HEK293 (cell line): ENCODE results near the gene PKN1.

Source experiments
- CTCF ChIA-PET: fragments of 350-600 bp; formaldehyde crosslinking; extraction: SDS; loops from one replicate; lab custom pipeline; 2021; ENCODE audit warnings: antibody characterized with exemption; lab: Yijun Ruan, JAX
- POLR2A ChIA-PET: fragments of 300-600 bp; formaldehyde crosslinking; extraction: SDS; loops from one replicate; lab custom pipeline; 2020; ENCODE audit warnings: antibody characterized with exemption, inconsistent platforms; lab: Yijun Ruan, JAX
- H3K27ac ChIP-seq: fragments of 200-500 bp; sonication (Bioruptor generic); 2 replicates; pipeline ENCODE4 v1.5.1; 2014; ENCODE audit warnings: low read depth, low read length, control low read depth, inconsistent platforms; ENCODE audit errors: extremely low read depth
- H3K36me3 ChIP-seq, 2 experiments: fragments of 200-500 bp in 1 of 2; sonication (Bioruptor generic) in 1 of 2; 1 replicate in 1 of 2; 2 replicates in 1 of 2; pipeline ENCODE4 v1.5.1; 2014 to 2017; ENCODE audit warnings: inconsistent platforms in 2 of 2, low read length in 2 of 2; ENCODE audit not compliant: control insufficient read depth in 2 of 2, insufficient read depth in 1 of 2
- H3K4me1 ChIP-seq: fragments of 200-500 bp; sonication (Bioruptor generic); 2 replicates; pipeline ENCODE4 v1.5.1; 2014; ENCODE audit warnings: mild to moderate bottlenecking, low read length, inconsistent platforms; ENCODE audit not compliant: control insufficient read depth, insufficient read depth
- H3K4me3 ChIP-seq: 2 replicates; pipeline ENCODE4 v1.5.1; 2011; ENCODE audit warnings: low read depth, mild to moderate bottlenecking, control low read depth, low read length, moderate library complexity
- H3K9me3 ChIP-seq: fragments of 200-500 bp; sonication (Bioruptor generic); 2 replicates; pipeline ENCODE4 v1.5.1; 2014; ENCODE audit warnings: low read depth, low read length, inconsistent platforms; ENCODE audit not compliant: control insufficient read depth, insufficient read depth
- GLI4 ChIP-seq: fragments of 450-650 bp; formaldehyde crosslinking; IDR thresholded peaks from 2 replicates; pipeline ENCODE4 v1.5.1; 2016; ENCODE audit warnings: missing biosample characterization, missing genetic modification characterization
- GLIS1 ChIP-seq: fragments of 450-650 bp; formaldehyde crosslinking; IDR thresholded peaks from 2 replicates; pipeline ENCODE4 v1.5.1; 2016; ENCODE audit warnings: missing biosample characterization, missing genetic modification characterization
- KLF1 ChIP-seq: fragments of 450-650 bp; formaldehyde crosslinking; IDR thresholded peaks from 2 replicates; pipeline ENCODE4 v1.5.1; 2016; ENCODE audit warnings: missing biosample characterization, missing genetic modification characterization
- KLF7 ChIP-seq: fragments of 450-650 bp; formaldehyde crosslinking; IDR thresholded peaks from 2 replicates; pipeline ENCODE4 v1.5.1; 2016; ENCODE audit warnings: missing biosample characterization, missing genetic modification characterization, borderline replicate concordance
- OVOL3 ChIP-seq: fragments of 450-650 bp; formaldehyde crosslinking; IDR thresholded peaks from 2 replicates; pipeline ENCODE4 v1.5.1; 2016; ENCODE audit warnings: missing biosample characterization, missing genetic modification characterization
- PRDM1 ChIP-seq: fragments of 450-650 bp; formaldehyde crosslinking; IDR thresholded peaks from 2 replicates; pipeline ENCODE4; 2016; ENCODE audit warnings: missing biosample characterization, missing genetic modification characterization
- SCRT2 ChIP-seq: fragments of 450-650 bp; formaldehyde crosslinking; IDR thresholded peaks from 2 replicates; pipeline ENCODE4 v1.5.1; 2016; ENCODE audit warnings: missing biosample characterization, missing genetic modification characterization
- SP2 ChIP-seq: fragments of 450-650 bp; formaldehyde crosslinking; IDR thresholded peaks from 2 replicates; pipeline ENCODE4 v1.5.1; 2016; ENCODE audit warnings: missing biosample characterization, missing genetic modification characterization
- YY1 ChIP-seq: fragments of 450-650 bp; formaldehyde crosslinking; IDR thresholded peaks from 2 replicates; pipeline ENCODE4 v1.5.1; 2018; ENCODE audit warnings: missing biosample characterization, missing genetic modification characterization
- ZBTB1 ChIP-seq: fragments of 450-650 bp; formaldehyde crosslinking; IDR thresholded peaks from 2 replicates; pipeline ENCODE4 v1.5.1; 2016; ENCODE audit warnings: missing biosample characterization, missing genetic modification characterization
- ZBTB17 ChIP-seq: fragments of 450-650 bp; formaldehyde crosslinking; IDR thresholded peaks from 2 replicates; pipeline ENCODE4 v1.5.1; 2016; ENCODE audit warnings: missing biosample characterization, missing genetic modification characterization
- ZBTB48 ChIP-seq: fragments of 450-650 bp; formaldehyde crosslinking; IDR thresholded peaks from 2 replicates; pipeline ENCODE4 v1.5.1; 2016; ENCODE audit warnings: missing biosample characterization, missing genetic modification characterization
- ZIC2 ChIP-seq: fragments of 450-650 bp; formaldehyde crosslinking; IDR thresholded peaks from 2 replicates; pipeline ENCODE4 v1.5.1; 2016; ENCODE audit warnings: missing biosample characterization, missing genetic modification characterization
- ZNF133 ChIP-seq: fragments of 450-650 bp; formaldehyde crosslinking; IDR thresholded peaks from 2 replicates; pipeline ENCODE4 v1.5.1; 2016; ENCODE audit warnings: missing biosample characterization, missing genetic modification characterization
- ZNF416 ChIP-seq: fragments of 450-650 bp; formaldehyde crosslinking; IDR thresholded peaks from 2 replicates; pipeline ENCODE4 v1.5.1; 2016; ENCODE audit warnings: missing biosample characterization, missing genetic modification characterization
- ZNF423 ChIP-seq: fragments of 450-650 bp; formaldehyde crosslinking; IDR thresholded peaks from 2 replicates; pipeline ENCODE4 v1.5.1; 2016; ENCODE audit warnings: missing biosample characterization, missing genetic modification characterization
- ZNF501 ChIP-seq: fragments of 450-650 bp; formaldehyde crosslinking; IDR thresholded peaks from 2 replicates; pipeline ENCODE4 v1.5.1; 2016; ENCODE audit warnings: missing biosample characterization, missing genetic modification characterization
- ZNF561 ChIP-seq: fragments of 450-650 bp; IDR thresholded peaks from 2 replicates; pipeline ENCODE4 v1.5.1; 2018; ENCODE audit warnings: missing biosample characterization, missing genetic modification characterization, borderline replicate concordance
- ZNF600 ChIP-seq: fragments of 450-650 bp; formaldehyde crosslinking; IDR thresholded peaks from 2 replicates; pipeline ENCODE4 v1.5.1; 2016; ENCODE audit warnings: missing biosample characterization, missing genetic modification characterization
- ZNF660 ChIP-seq: fragments of 450-650 bp; IDR thresholded peaks from 2 replicates; pipeline ENCODE4 v1.5.1; 2018; ENCODE audit warnings: missing biosample characterization, mild to moderate bottlenecking, missing genetic modification characterization
- ZXDB ChIP-seq: fragments of 450-650 bp; formaldehyde crosslinking; IDR thresholded peaks from 2 replicates; pipeline ENCODE4 v1.5.1; 2016; ENCODE audit warnings: missing biosample characterization, missing genetic modification characterization
- TF ChIP-seq, protein P1 (sequence below): fragments of 450-650 bp; formaldehyde crosslinking; IDR thresholded peaks from 2 replicates; pipeline ENCODE4 v1.5.1; 2016; ENCODE audit warnings: missing biosample characterization, missing genetic modification characterization
- TF ChIP-seq, protein P2 (sequence below): fragments of 450-650 bp; formaldehyde crosslinking; IDR thresholded peaks from 2 replicates; pipeline ENCODE4 v1.5.1; 2016; ENCODE audit warnings: missing biosample characterization, missing genetic modification characterization
- TF ChIP-seq, protein P3 (sequence below): fragments of 450-650 bp; formaldehyde crosslinking; IDR thresholded peaks from 2 replicates; pipeline ENCODE4 v1.5.1; 2016; ENCODE audit warnings: missing biosample characterization, missing genetic modification characterization
- TF ChIP-seq, protein P4 (sequence below): fragments of 450-650 bp; formaldehyde crosslinking; IDR thresholded peaks from 2 replicates; pipeline ENCODE4; 2016; ENCODE audit warnings: missing biosample characterization, missing genetic modification characterization
- TF ChIP-seq, protein P5 (sequence below): fragments of 450-650 bp; formaldehyde crosslinking; IDR thresholded peaks from 2 replicates; pipeline ENCODE4 v1.5.1; 2016; ENCODE audit warnings: missing biosample characterization, missing genetic modification characterization

The PKN1 gene

DNA sequence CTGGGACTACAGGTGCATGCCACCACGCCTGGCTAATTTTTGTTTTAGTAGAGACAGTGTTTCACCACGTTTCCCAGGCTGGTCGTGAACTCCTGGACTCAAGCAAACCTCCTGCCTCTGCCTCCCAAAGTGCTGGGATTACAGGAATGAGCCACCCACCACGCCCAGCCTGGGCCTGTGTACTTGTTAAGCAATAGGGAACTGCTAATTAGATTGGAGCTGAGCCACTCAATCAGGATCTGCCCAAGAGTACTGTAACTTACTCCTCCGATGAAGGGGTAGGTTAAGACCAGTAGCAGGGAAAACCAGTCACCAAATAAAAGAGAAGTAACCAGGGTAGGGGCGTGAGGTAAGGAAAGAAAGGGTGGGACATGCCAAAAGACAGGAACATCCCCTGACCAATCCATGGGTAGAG is 16.3 kb upstream of the PKN1 start:
- Histone ChIP-seq H3K4me1 (peaks cover 17% of the 10 kb centered on the region), H3K36me3 (peaks cover 24 to 41% of the 10 kb centered on the region in 2 experiments), H3K4me3 (no peak overlapping the region), H3K9me3 (no peaks in the 10 kb centered on the region), H3K27ac (0 out of 2 replicates have a peak overlapping the region, but pooled peaks have one; percentile 53)
- CTCF ChIA-PET = interaction anchor here (1.2 to 3.3 kb wide), 4 partner anchors 11 to 280 kb away, joined by 4 to 19 read pairs (median 6); partner anchors contain the start of gene ASF1B
- TF ChIP-seq, protein P1, sequence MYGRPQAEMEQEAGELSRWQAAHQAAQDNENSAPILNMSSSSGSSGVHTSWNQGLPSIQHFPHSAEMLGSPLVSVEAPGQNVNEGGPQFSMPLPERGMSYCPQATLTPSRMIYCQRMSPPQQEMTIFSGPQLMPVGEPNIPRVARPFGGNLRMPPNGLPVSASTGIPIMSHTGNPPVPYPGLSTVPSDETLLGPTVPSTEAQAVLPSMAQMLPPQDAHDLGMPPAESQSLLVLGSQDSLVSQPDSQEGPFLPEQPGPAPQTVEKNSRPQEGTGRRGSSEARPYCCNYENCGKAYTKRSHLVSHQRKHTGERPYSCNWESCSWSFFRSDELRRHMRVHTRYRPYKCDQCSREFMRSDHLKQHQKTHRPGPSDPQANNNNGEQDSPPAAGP (tag by site-specific recombination) = peak; percentile 66; the same call in 1 of the 2 replicates
- TF ChIP-seq SP2 (tag by site-specific recombination) (peak; percentile 76), ZIC2 (tag by site-specific recombination) (peak; percentile 24; the same call in 1 of the 2 replicates), ZNF133 (tag by site-specific recombination) (no peak), ZNF600 (tag by site-specific recombination) (0 out of 2 replicates have a peak, but pooled peaks have one; percentile 30), ZNF423 (no peak), GLIS1 (tag by site-specific recombination) (peak; percentile 72), KLF1 (tag by site-specific recombination) (peak; percentile 87)
- TF ChIP-seq, protein P2, sequence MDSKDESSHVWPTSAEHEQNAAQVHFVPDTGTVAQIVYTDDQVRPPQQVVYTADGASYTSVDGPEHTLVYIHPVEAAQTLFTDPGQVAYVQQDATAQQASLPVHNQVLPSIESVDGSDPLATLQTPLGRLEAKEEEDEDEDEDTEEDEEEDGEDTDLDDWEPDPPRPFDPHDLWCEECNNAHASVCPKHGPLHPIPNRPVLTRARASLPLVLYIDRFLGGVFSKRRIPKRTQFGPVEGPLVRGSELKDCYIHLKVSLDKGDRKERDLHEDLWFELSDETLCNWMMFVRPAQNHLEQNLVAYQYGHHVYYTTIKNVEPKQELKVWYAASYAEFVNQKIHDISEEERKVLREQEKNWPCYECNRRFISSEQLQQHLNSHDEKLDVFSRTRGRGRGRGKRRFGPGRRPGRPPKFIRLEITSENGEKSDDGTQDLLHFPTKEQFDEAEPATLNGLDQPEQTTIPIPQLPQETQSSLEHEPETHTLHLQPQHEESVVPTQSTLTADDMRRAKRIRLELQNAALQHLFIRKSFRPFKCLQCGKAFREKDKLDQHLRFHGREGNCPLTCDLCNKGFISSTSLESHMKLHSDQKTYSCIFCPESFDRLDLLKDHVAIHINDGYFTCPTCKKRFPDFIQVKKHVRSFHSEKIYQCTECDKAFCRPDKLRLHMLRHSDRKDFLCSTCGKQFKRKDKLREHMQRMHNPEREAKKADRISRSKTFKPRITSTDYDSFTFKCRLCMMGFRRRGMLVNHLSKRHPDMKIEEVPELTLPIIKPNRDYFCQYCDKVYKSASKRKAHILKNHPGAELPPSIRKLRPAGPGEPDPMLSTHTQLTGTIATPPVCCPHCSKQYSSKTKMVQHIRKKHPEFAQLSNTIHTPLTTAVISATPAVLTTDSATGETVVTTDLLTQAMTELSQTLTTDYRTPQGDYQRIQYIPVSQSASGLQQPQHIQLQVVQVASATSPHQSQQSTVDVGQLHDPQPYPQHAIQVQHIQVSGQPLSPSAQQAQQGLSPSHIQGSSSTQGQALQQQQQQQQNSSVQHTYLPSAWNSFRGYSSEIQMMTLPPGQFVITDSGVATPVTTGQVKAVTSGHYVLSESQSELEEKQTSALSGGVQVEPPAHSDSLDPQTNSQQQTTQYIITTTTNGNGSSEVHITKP (tag by site-specific recombination) = peak; percentile 43; the same call in 1 of the 2 replicates
- TF ChIP-seq, protein P3, sequence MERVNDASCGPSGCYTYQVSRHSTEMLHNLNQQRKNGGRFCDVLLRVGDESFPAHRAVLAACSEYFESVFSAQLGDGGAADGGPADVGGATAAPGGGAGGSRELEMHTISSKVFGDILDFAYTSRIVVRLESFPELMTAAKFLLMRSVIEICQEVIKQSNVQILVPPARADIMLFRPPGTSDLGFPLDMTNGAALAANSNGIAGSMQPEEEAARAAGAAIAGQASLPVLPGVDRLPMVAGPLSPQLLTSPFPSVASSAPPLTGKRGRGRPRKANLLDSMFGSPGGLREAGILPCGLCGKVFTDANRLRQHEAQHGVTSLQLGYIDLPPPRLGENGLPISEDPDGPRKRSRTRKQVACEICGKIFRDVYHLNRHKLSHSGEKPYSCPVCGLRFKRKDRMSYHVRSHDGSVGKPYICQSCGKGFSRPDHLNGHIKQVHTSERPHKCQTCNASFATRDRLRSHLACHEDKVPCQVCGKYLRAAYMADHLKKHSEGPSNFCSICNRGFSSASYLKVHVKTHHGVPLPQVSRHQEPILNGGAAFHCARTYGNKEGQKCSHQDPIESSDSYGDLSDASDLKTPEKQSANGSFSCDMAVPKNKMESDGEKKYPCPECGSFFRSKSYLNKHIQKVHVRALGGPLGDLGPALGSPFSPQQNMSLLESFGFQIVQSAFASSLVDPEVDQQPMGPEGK = no peak
- TF ChIP-seq, protein P4, sequence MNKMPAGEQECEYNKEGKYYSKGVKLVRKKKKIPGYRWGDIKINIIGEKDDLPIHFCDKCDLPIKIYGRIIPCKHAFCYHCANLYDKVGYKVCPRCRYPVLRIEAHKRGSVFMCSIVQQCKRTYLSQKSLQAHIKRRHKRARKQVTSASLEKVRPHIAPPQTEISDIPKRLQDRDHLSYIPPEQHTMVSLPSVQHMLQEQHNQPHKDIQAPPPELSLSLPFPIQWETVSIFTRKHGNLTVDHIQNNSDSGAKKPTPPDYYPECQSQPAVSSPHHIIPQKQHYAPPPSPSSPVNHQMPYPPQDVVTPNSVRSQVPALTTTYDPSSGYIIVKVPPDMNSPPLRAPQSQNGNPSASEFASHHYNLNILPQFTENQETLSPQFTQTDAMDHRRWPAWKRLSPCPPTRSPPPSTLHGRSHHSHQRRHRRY (tag by site-specific recombination) = no peak
- POLR2A ChIA-PET = interaction anchor here (0.6 kb wide), 1 partner anchor 55 kb away, joined by 3 read pairs; no protein-coding TSS in a partner anchor

DNA sequence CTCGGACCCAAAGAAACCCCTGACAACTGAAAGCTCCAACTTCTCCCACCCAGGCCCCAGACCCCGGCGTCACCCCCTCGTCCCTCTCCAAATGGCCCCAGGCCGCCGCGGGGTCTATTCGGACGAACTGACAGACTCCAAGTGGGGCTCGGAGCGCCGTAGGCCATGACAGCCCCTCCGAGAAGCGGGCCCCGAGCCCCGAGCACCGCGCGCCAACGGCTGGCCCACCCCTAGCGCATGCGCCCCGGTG is 14.3 kb upstream of the PKN1 start:
- Histone ChIP-seq H3K36me3 (peaks cover 15 to 22% of the 10 kb centered on the region in 2 experiments; a peak in 2 of 3 replicates), H3K27ac (peak overlapping the region; percentile 74), H3K4me1 (peaks cover 13% of the 10 kb centered on the region), H3K4me3 (peak overlapping the region; percentile 92)
- CTCF ChIA-PET = interaction anchor here (1.0 kb wide), 1 partner anchor 62 kb away, joined by 3 read pairs; no protein-coding TSS in a partner anchor
- TF ChIP-seq, protein P5, sequence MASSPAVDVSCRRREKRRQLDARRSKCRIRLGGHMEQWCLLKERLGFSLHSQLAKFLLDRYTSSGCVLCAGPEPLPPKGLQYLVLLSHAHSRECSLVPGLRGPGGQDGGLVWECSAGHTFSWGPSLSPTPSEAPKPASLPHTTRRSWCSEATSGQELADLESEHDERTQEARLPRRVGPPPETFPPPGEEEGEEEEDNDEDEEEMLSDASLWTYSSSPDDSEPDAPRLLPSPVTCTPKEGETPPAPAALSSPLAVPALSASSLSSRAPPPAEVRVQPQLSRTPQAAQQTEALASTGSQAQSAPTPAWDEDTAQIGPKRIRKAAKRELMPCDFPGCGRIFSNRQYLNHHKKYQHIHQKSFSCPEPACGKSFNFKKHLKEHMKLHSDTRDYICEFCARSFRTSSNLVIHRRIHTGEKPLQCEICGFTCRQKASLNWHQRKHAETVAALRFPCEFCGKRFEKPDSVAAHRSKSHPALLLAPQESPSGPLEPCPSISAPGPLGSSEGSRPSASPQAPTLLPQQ (tag by site-specific recombination) = 0 out of 2 replicates have a peak, but pooled peaks have one; percentile 13
- TF ChIP-seq GLI4 (tag by site-specific recombination) (0 out of 2 replicates have a peak, but pooled peaks have one; percentile 57), SCRT2 (tag by site-specific recombination) (no peak), ZBTB17 (tag by site-specific recombination) (no peak), YY1 (tag by site-specific recombination) (peak; percentile 37; the same call in 1 of the 2 replicates), ZNF416 (tag by site-specific recombination) (no peak), ZNF561 (0 out of 2 replicates have a peak, but pooled peaks have one; percentile 5), ZNF501 (tag by site-specific recombination) (peak; percentile 24; the same call in 1 of the 2 replicates), KLF7 (tag by site-specific recombination) (0 out of 2 replicates have a peak, but pooled peaks have one; percentile 34), PRDM1 (tag by site-specific recombination) (no peak), ZXDB (tag by site-specific recombination) (no peak; the same call in 1 of the 2 replicates), ZBTB1 (tag by site-specific recombination) (0 out of 2 replicates have a peak, but pooled peaks have one; percentile 22), ZNF660 (tag by site-specific recombination) (0 out of 2 replicates have a peak, but pooled peaks have one; percentile 62), OVOL3 (tag by site-specific recombination) (0 out of 2 replicates have a peak, but pooled peaks have one; percentile 7), ZBTB48 (tag by site-specific recombination) (peak; percentile 59; the same call in 1 of the 2 replicates)
- TF ChIP-seq, all 188 proteins: peak for 10
- POLR2A ChIA-PET = interaction anchor here (0.7 to 2.1 kb wide), 3 partner anchors 9 to 15 kb away, joined by 3 to 4 read pairs (median 3); no protein-coding TSS in a partner anchor
- no peaks in the 10 kb centered on the region for H3K9me3 ChIP-seq
